CD14-positive monocyte (primary cell): ENCODE results near the gene CCDC87. TPM values are rescaled to one million over a fixed set of nuclear protein-coding genes. Genes with fewer than 3 reads are reported as not detected.
A peak's percentile ranks its signal among the peaks of the same experiment; 100 is the strongest.

ENCODE experiments used
- DNase-seq, 3 donors: peaks; one replicate each; pipeline ENCODE4 v3.0.0-alpha.2; 2011 to 2022
- H2AFZ ChIP-seq: 2 replicates; pipeline ENCODE4 v1.6.0; 2012; ENCODE audit warnings: mild to moderate bottlenecking, low read depth, low read length, inconsistent platforms; ENCODE audit not compliant: insufficient read depth, poor library complexity, severe bottlenecking
- H3K27ac ChIP-seq, 2 donors: 1 replicate in 1 of 2; 2 replicates in 1 of 2; pipeline ENCODE4 v1.5.1; 2012 to 2013; ENCODE audit warnings: low read length in 2 of 2, control low read depth in 1 of 2, inconsistent platforms in 1 of 2, low read depth in 1 of 2, mild to moderate bottlenecking in 1 of 2
- H3K27me3 ChIP-seq, 2 donors: one replicate each; pipeline versions ENCODE4 v1.6.0 to v1.6.1; 2011 to 2013; ENCODE audit warnings: low read length in 2 of 2; ENCODE audit not compliant: control insufficient read depth in 2 of 2, insufficient read depth in 2 of 2
- H3K36me3 ChIP-seq, 2 donors: replicated peaks in 1 of 2; 1 replicate in 1 of 2; 2 replicates in 1 of 2; pipeline versions ENCODE4 v1.5.1 to v1.6.1; 2012 to 2013; ENCODE audit warnings: low read length in 2 of 2, control low read depth in 1 of 2, inconsistent platforms in 1 of 2, mild to moderate bottlenecking in 1 of 2; ENCODE audit not compliant: insufficient read depth in 2 of 2, control insufficient read depth in 1 of 2
- H3K4me1 ChIP-seq, 2 donors: 1 replicate in 1 of 2; 2 replicates in 1 of 2; pipeline versions ENCODE4 v1.5.1 to v1.6.1; 2012 to 2013; ENCODE audit warnings: low read length in 2 of 2, control low read depth in 1 of 2, inconsistent platforms in 1 of 2, mild to moderate bottlenecking in 1 of 2, moderate library complexity in 1 of 2; ENCODE audit not compliant: insufficient read depth in 2 of 2, control insufficient read depth in 1 of 2
- H3K4me2 ChIP-seq: replicated peaks from 2 replicates; pipeline ENCODE3; 2012; ENCODE audit warnings: low read length, moderate library complexity, mild to moderate bottlenecking; ENCODE audit not compliant: poor library complexity, severe bottlenecking; ENCODE audit errors: extremely low read depth
- H3K4me3 ChIP-seq, 3 experiments: fragments of 200-600 bp in 1 of 3; sonication (generic) in 1 of 3; replicated peaks in 1 of 3; 1 replicate in 2 of 3; 2 replicates in 1 of 3; pipeline ENCODE4 v1.5.1; 2011 to 2013; ENCODE audit warnings: low read length in 3 of 3, mild to moderate bottlenecking in 3 of 3, control low read depth in 2 of 3, low read depth in 2 of 3, inconsistent platforms in 1 of 3, moderate library complexity in 1 of 3
- H3K79me2 ChIP-seq: 2 replicates; pipeline ENCODE4 v1.6.0; 2012; ENCODE audit warnings: mild to moderate bottlenecking, control low read depth, inconsistent platforms, low read length, moderate library complexity; ENCODE audit not compliant: insufficient read depth
- H3K9ac ChIP-seq: 2 replicates; pipeline ENCODE4 v1.6.0; 2017; ENCODE audit warnings: low read length, mild to moderate bottlenecking; ENCODE audit not compliant: insufficient read depth, poor library complexity, severe bottlenecking
- H3K9me3 ChIP-seq, 2 donors: replicated peaks in 1 of 2; 1 replicate in 1 of 2; 2 replicates in 1 of 2; pipeline versions ENCODE4 v1.5.1 to v1.6.1; 2012 to 2013; ENCODE audit warnings: low read length in 2 of 2, control low read depth in 1 of 2; ENCODE audit not compliant: control insufficient read depth in 1 of 2, insufficient read depth in 1 of 2
- H4K20me1 ChIP-seq: 2 replicates; pipeline ENCODE4 v1.6.0; 2012; ENCODE audit warnings: mild to moderate bottlenecking, low read length, control low read depth, moderate library complexity; ENCODE audit not compliant: insufficient read depth
- H3K27ac Mint-ChIP-seq, 7 donors: one replicate each; pipeline ENCODE4 v1.8.0; 2020; ENCODE audit warnings: mild to moderate bottlenecking in 7 of 7, mixed read lengths in 7 of 7, moderate library complexity in 6 of 7, inconsistent platforms in 2 of 7
- H3K27me3 Mint-ChIP-seq, 3 donors: one replicate each; pipeline ENCODE4 v1.8.0; 2021 to 2022; ENCODE audit warnings: low read depth in 3 of 3, mild to moderate bottlenecking in 3 of 3, mixed read lengths in 3 of 3, moderate library complexity in 3 of 3, inconsistent platforms in 1 of 3
- H3K36me3 Mint-ChIP-seq, 2 donors: one replicate each; pipeline ENCODE4 v1.8.0; 2020; ENCODE audit warnings: mixed read lengths in 2 of 2, inconsistent platforms in 1 of 2, mild to moderate bottlenecking in 1 of 2
- H3K4me1 Mint-ChIP-seq: one replicate; pipeline ENCODE4 v1.8.0; 2020; ENCODE audit warnings: mild to moderate bottlenecking, mixed read lengths
- H3K4me3 Mint-ChIP-seq, 2 donors: one replicate each; pipeline ENCODE4 v1.8.0; 2020; ENCODE audit warnings: mild to moderate bottlenecking in 2 of 2, mixed read lengths in 2 of 2, moderate library complexity in 1 of 2
- H3K9me3 Mint-ChIP-seq, 7 donors: one replicate each; pipeline ENCODE4 v1.8.0; 2020 to 2022; ENCODE audit warnings: mixed read lengths in 7 of 7, mild to moderate bottlenecking in 6 of 7, moderate library complexity in 6 of 7, inconsistent platforms in 2 of 7
- CTCF ChIP-seq: fragments of 200-600 bp; IDR thresholded peaks from one replicate; pipeline ENCODE4 v1.8.0; 2022; ENCODE audit warnings: antibody characterized with exemption, mild to moderate bottlenecking
- WGBS: methylation state at CpG from one replicate; pipeline ENCODE4 v1.1.5; 2013; ENCODE audit warnings: missing lambda C conversion rate; ENCODE audit not compliant: insufficient coverage; 5-methylcytosine and 5-hydroxymethylcytosine counted together
- intact Hi-C, 2 donors: fragments of 100-400 bp; cut with micrococcal nuclease; formaldehyde crosslinking; loops; one replicate each; pipeline versions ENCODE4 v1.15.0 to v1.15.1; 2023
- polyA plus RNA-seq, 3 donors: library from polyadenylated mRNA; depleted of rRNA in 1 of 3; unstranded in 2 of 3; stranded (reverse) in 1 of 3; fragments of 300-500 nt in 2 of 3; fragments of >200 nt in 1 of 3; fragmentation: Illumina TruSeq in 2 of 3; gene quantifications; 1 replicate in 2 of 3; 2 replicates in 1 of 3; pipeline ENCODE4 v1.2.3, GENCODE V29; 2012 to 2021

CCDC87 gene
- polyA plus RNA-seq, 3 donors: not detected

- TF ChIP-seq CTCF: no peak
These were observed 31.6 kb upstream of the CCDC87 start for GRCh38 chr11:66624450-66624849.

GRCh38 chr11:66619080-66619554, 26.3 kb upstream of the CCDC87 start:
- peak overlapping the region; percentile 88 for H3K4me2 ChIP-seq
- Mint-ChIP-seq H3K36me3 (peaks cover 12 to 37% of the 10 kb centered on the region in 2 donors), H3K9me3 (peaks cover 0 to 3% (median 0%) of the 10 kb centered on the region in 7 donors), H3K4me1 (peaks cover 42% of the 10 kb centered on the region), H3K4me3 (peak overlapping the region; percentile 94 to 98), H3K27me3 (no peaks in the 10 kb centered on the region), H3K27ac (peak overlapping the region; percentile 96 to 99 (median 98))
- intact Hi-C loops: no loop called here
- peak overlapping the region; percentile 71 to 99 (median 82) for H3K4me3 ChIP-seq
- H3K79me2 ChIP-seq: peaks cover 90% of the 10 kb centered on the region
- DNase-seq: peak; percentile 74 to 89 (median 78)
- H4K20me1 ChIP-seq: peaks cover 72% of the 10 kb centered on the region
- peak overlapping the region; percentile 91 to 99 for H3K27ac ChIP-seq
- H3K4me1 ChIP-seq: peaks cover 32 to 38% of the 10 kb centered on the region in 2 donors
- H3K36me3 ChIP-seq: peaks cover 15 to 31% of the 10 kb centered on the region in 2 donors
- H3K9ac ChIP-seq: peak overlapping the region; percentile 95
- WGBS: 79% methylated on average over 2 of the region's 4 CpGs
- no peaks in the 10 kb centered on the region for H3K27me3 ChIP-seq
- no peak for TF ChIP-seq CTCF
- H2AFZ ChIP-seq: no peak overlapping the region
- no peaks in the 10 kb centered on the region for H3K9me3 ChIP-seq

More at GRCh38 chr11:66624450-66624849, 31.6 kb upstream of the CCDC87 start:
- DNase-seq: no peak
- no peaks in the 10 kb centered on the region for H3K9me3 Mint-ChIP-seq
- H3K79me2 ChIP-seq: peaks cover 100% of the 10 kb centered on the region
- H3K4me3 Mint-ChIP-seq: no peak overlapping the region
- H3K27ac Mint-ChIP-seq: no peak overlapping the region
- no peak overlapping the region for H3K9ac ChIP-seq
- no peak overlapping the region for H2AFZ ChIP-seq
- H3K36me3 ChIP-seq: peaks cover 68 to 84% of the 10 kb centered on the region in 2 donors
- peaks cover 14% of the 10 kb centered on the region for H3K4me1 Mint-ChIP-seq
- H3K27me3 ChIP-seq: no peaks in the 10 kb centered on the region
- intact Hi-C loops: no loop called here
- peaks cover 62 to 89% of the 10 kb centered on the region in 2 donors for H3K36me3 Mint-ChIP-seq
- peak overlapping the region in 1 of 2 donors; percentile 40 for H3K27ac ChIP-seq
- H4K20me1 ChIP-seq: peaks cover 98% of the 10 kb centered on the region
- no peaks in the 10 kb centered on the region for H3K9me3 ChIP-seq
- H3K4me2 ChIP-seq: no peak overlapping the region
- H3K27me3 Mint-ChIP-seq: peaks cover 0 to 2% (median 0%) of the 10 kb centered on the region in 3 donors
- H3K4me3 ChIP-seq: no peak overlapping the region
- peaks cover 6 to 7% of the 10 kb centered on the region in 2 donors for H3K4me1 ChIP-seq
- WGBS: 96% methylated on average over 15 of the region's 16 CpGs
